ENCODE measurements around the gene SEMA4D. TPM values are rescaled to one million over a fixed set of nuclear protein-coding genes. Genes with fewer than 3 reads are reported as not detected.
A peak's percentile ranks its signal among the peaks of the same experiment; 100 is the strongest.

SEMA4D gene
- total RNA-seq, 2 donors from 2014 or later: 17.1 to 52.7 TPM

- Histone ChIP-seq H3K36me3 (no peaks in the 10 kb centered on the region), H3K27ac (no peak overlapping the region), H3K4me1 (replicated peaks) (no peaks in the 10 kb centered on the region), H3K9me3 (no peaks in the 10 kb centered on the region), H3K4me3 (no peak overlapping the region), H3K27me3 (replicated peaks; ENCODE audit: insufficient read depth) (no peaks in the 10 kb centered on the region)
- TF ChIP-seq POLR2AphosphoS5 (IDR thresholded peaks at IDR 0.05): no peak
- no peak for TF ChIP-seq CTCF (IDR thresholded peaks at IDR 0.05)
- no peak for TF ChIP-seq POLR2A (IDR thresholded peaks at IDR 0.05)
- intact Hi-C loops (cut with DNase I): no loop called here
- DNase-seq (ENCODE audit: low spot score): no peak
- 76% methylated on average over 4 of the region's 4 CpGs for WGBS
Measured at GRCh38 chr9:89413963-89414638, 83.8 kb downstream of the SEMA4D start.

GRCh38 chr9:89412951-89413350, 85.0 kb downstream of the SEMA4D start:
- intact Hi-C loops (cut with DNase I): no loop called here
- 61% methylated on average over 4 of the region's 4 CpGs for WGBS
- TF ChIP-seq CTCF (IDR thresholded peaks at IDR 0.05) (no peak), POLR2AphosphoS5 (IDR thresholded peaks at IDR 0.05) (no peak), POLR2A (IDR thresholded peaks at IDR 0.05) (no peak)

GRCh38 chr9:89412541-89412940, 85.4 kb downstream of the SEMA4D start:
- Histone ChIP-seq H3K9me3 (no peaks in the 10 kb centered on the region), H3K4me1 (replicated peaks) (no peaks in the 10 kb centered on the region), H3K36me3 (no peaks in the 10 kb centered on the region), H3K27ac (no peak overlapping the region), H3K27me3 (replicated peaks; ENCODE audit: insufficient read depth) (no peaks in the 10 kb centered on the region), H3K4me3 (no peak overlapping the region)
- intact Hi-C loops (cut with DNase I): no loop called here
- DNase-seq (ENCODE audit: low spot score): no peak
- WGBS: 90% methylated on average over 5 of the region's 5 CpGs
- TF ChIP-seq POLR2AphosphoS5 (IDR thresholded peaks at IDR 0.05) (no peak), POLR2A (IDR thresholded peaks at IDR 0.05) (no peak), CTCF (IDR thresholded peaks at IDR 0.05) (no peak)

More at GRCh38 chr9:89412951-89413350, 85.0 kb downstream of the SEMA4D start:
- H3K27me3 ChIP-seq (replicated peaks; ENCODE audit: insufficient read depth): no peaks in the 10 kb centered on the region
- H3K36me3 ChIP-seq: no peaks in the 10 kb centered on the region
- no peaks in the 10 kb centered on the region for H3K9me3 ChIP-seq
- no peaks in the 10 kb centered on the region for H3K4me1 ChIP-seq (replicated peaks)
- H3K4me3 ChIP-seq: no peak overlapping the region
- DNase-seq (ENCODE audit: low spot score): no peak
- no peak overlapping the region for H3K27ac ChIP-seq

GRCh38 chr9:89411759-89412158, 86.2 kb downstream of the SEMA4D start:
- WGBS: 88% methylated on average over 6 of the region's 6 CpGs
- no peak overlapping the region for H3K4me3 ChIP-seq
- DNase-seq (ENCODE audit: low spot score): no peak
- no peaks in the 10 kb centered on the region for H3K36me3 ChIP-seq
- H3K9me3 ChIP-seq: no peaks in the 10 kb centered on the region
- H3K27me3 ChIP-seq (replicated peaks; ENCODE audit: insufficient read depth): no peaks in the 10 kb centered on the region
- intact Hi-C loops (cut with DNase I): no loop called here
- no peak overlapping the region for H3K27ac ChIP-seq
- TF ChIP-seq CTCF (IDR thresholded peaks at IDR 0.05) (no peak), POLR2AphosphoS5 (IDR thresholded peaks at IDR 0.05) (no peak), POLR2A (IDR thresholded peaks at IDR 0.05) (no peak)
- H3K4me1 ChIP-seq (replicated peaks): no peaks in the 10 kb centered on the region

GRCh38 chr9:89410641-89411350, 87.1 kb downstream of the SEMA4D start:
- Histone ChIP-seq H3K9me3 (no peaks in the 10 kb centered on the region), H3K4me1 (replicated peaks) (no peaks in the 10 kb centered on the region), H3K27ac (no peak overlapping the region), H3K36me3 (no peaks in the 10 kb centered on the region), H3K27me3 (replicated peaks; ENCODE audit: insufficient read depth) (no peaks in the 10 kb centered on the region), H3K4me3 (no peak overlapping the region)
- TF ChIP-seq CTCF (IDR thresholded peaks at IDR 0.05): peak in 1 of 4 experiments; percentile 14
- TF ChIP-seq POLR2AphosphoS5 (IDR thresholded peaks at IDR 0.05): no peak
- DNase-seq (ENCODE audit: low spot score): no peak
- WGBS: 76% methylated on average over 7 of the region's 7 CpGs
- intact Hi-C loops (cut with DNase I): no loop called here

Data from prostate gland (tissue), 2 donors.